Subcutaneous abdominal adipose tissue (tissue), 5 donors: ENCODE data around the gene LRRFIP1.

Experiments used
- H3K27ac ChIP-seq: one replicate; pipeline ENCODE4 v1.7.0; 2013; ENCODE audit warnings: low read depth, mild to moderate bottlenecking, inconsistent platforms, low read length, moderate library complexity
- H3K27me3 ChIP-seq, 5 donors: one replicate each; pipeline ENCODE4 v1.7.0; 2013; ENCODE audit warnings: low read length in 5 of 5, inconsistent platforms in 1 of 5; ENCODE audit not compliant: control insufficient read depth in 5 of 5, insufficient read depth in 4 of 5
- H3K36me3 ChIP-seq, 5 donors: one replicate each; pipeline ENCODE4 v1.7.0; 2013; ENCODE audit warnings: low read length in 5 of 5; ENCODE audit not compliant: control insufficient read depth in 5 of 5, insufficient read depth in 5 of 5
- H3K4me1 ChIP-seq, 5 donors: one replicate each; pipeline ENCODE4 v1.7.0; 2013; ENCODE audit warnings: low read length in 5 of 5, mild to moderate bottlenecking in 3 of 5, moderate library complexity in 1 of 5; ENCODE audit not compliant: control insufficient read depth in 5 of 5, insufficient read depth in 5 of 5
- H3K4me3 ChIP-seq, 5 donors: one replicate each; pipeline ENCODE4 v1.7.0; 2013; ENCODE audit warnings: low read length in 5 of 5, low read depth in 1 of 5
- H3K9ac ChIP-seq, 5 donors: one replicate each; pipeline ENCODE4 v1.7.0; 2013; ENCODE audit warnings: low read length in 5 of 5, mild to moderate bottlenecking in 4 of 5, moderate library complexity in 3 of 5
- H3K9me3 ChIP-seq, 5 donors: one replicate each; pipeline ENCODE4 v1.7.0; 2013; ENCODE audit warnings: low read length in 5 of 5; ENCODE audit not compliant: control insufficient read depth in 5 of 5
- donor health status: healthy.
- donor health status: healthy.
- donor health status: healthy.
- donor health status: healthy.
- donor health status: healthy.

Gene LRRFIP1

GRCh38 chr2:237720957-237721356, 93.6 kb downstream of the LRRFIP1 start:
- Histone ChIP-seq H3K27me3 (no peaks in the 10 kb centered on the region), H3K9me3 (no peaks in the 10 kb centered on the region), H3K36me3 (peaks cover 0 to 23% (median 6%) of the 10 kb centered on the region in 5 donors), H3K4me3 (no peak overlapping the region), H3K4me1 (peaks cover 5 to 41% (median 16%) of the 10 kb centered on the region in 5 donors), H3K9ac (no peak overlapping the region), H3K27ac (no peak overlapping the region)

GRCh38 chr2:237721458-237721857, 94.1 kb downstream of the LRRFIP1 start:
- Histone ChIP-seq H3K27ac (no peak overlapping the region), H3K4me3 (no peak overlapping the region), H3K27me3 (no peaks in the 10 kb centered on the region), H3K4me1 (peaks cover 5 to 44% (median 18%) of the 10 kb centered on the region in 5 donors), H3K9me3 (no peaks in the 10 kb centered on the region), H3K9ac (no peak overlapping the region), H3K36me3 (peaks cover 0 to 23% (median 6%) of the 10 kb centered on the region in 5 donors)

- Histone ChIP-seq H3K36me3 (peaks cover 0 to 20% (median 6%) of the 10 kb centered on the region in 5 donors), H3K4me3 (no peak overlapping the region), H3K27ac (no peak overlapping the region), H3K27me3 (no peaks in the 10 kb centered on the region), H3K9me3 (no peaks in the 10 kb centered on the region), H3K9ac (no peak overlapping the region), H3K4me1 (peaks cover 5 to 47% (median 25%) of the 10 kb centered on the region in 5 donors)
Observed at GRCh38 chr2:237722616-237723015, 95.2 kb downstream of the LRRFIP1 start.

GRCh38 chr2:237723023-237723422, 95.6 kb downstream of the LRRFIP1 start:
- peaks cover 5 to 51% (median 27%) of the 10 kb centered on the region in 5 donors for H3K4me1 ChIP-seq
- no peaks in the 10 kb centered on the region for H3K27me3 ChIP-seq
- H3K4me3 ChIP-seq: no peak overlapping the region
- H3K36me3 ChIP-seq: peaks cover 0 to 17% (median 6%) of the 10 kb centered on the region in 5 donors
- no peaks in the 10 kb centered on the region for H3K9me3 ChIP-seq
- H3K27ac ChIP-seq: no peak overlapping the region
- H3K9ac ChIP-seq: no peak overlapping the region

GRCh38 chr2:237723602-237724001, 96.2 kb downstream of the LRRFIP1 start:
- H3K4me3 ChIP-seq: no peak overlapping the region
- H3K27ac ChIP-seq: no peak overlapping the region
- no peak overlapping the region for H3K9ac ChIP-seq
- H3K36me3 ChIP-seq: peaks cover 0 to 16% (median under 1%) of the 10 kb centered on the region in 5 donors
- peaks cover 5 to 53% (median 27%) of the 10 kb centered on the region in 5 donors for H3K4me1 ChIP-seq
- no peaks in the 10 kb centered on the region for H3K9me3 ChIP-seq
- no peaks in the 10 kb centered on the region for H3K27me3 ChIP-seq

GRCh38 chr2:237724811-237725478, 97.6 kb downstream of the LRRFIP1 start:
- Histone ChIP-seq H3K9ac (no peak overlapping the region), H3K4me3 (no peak overlapping the region), H3K4me1 (peaks cover 5 to 66% (median 27%) of the 10 kb centered on the region in 5 donors), H3K27ac (peak overlapping the region; percentile 24), H3K27me3 (no peaks in the 10 kb centered on the region), H3K36me3 (peaks cover 0 to 16% (median 0%) of the 10 kb centered on the region in 5 donors), H3K9me3 (no peaks in the 10 kb centered on the region)

GRCh38 chr2:237725661-237726060, 98.3 kb downstream of the LRRFIP1 start:
- Histone ChIP-seq H3K4me3 (no peak overlapping the region), H3K4me1 (peaks cover 5 to 71% (median 27%) of the 10 kb centered on the region in 5 donors), H3K9ac (no peak overlapping the region), H3K9me3 (no peaks in the 10 kb centered on the region), H3K36me3 (peaks cover 0 to 14% (median 0%) of the 10 kb centered on the region in 5 donors), H3K27ac (peak overlapping the region; percentile 24), H3K27me3 (no peaks in the 10 kb centered on the region)

GRCh38 chr2:237726401-237726830, 99.0 kb downstream of the LRRFIP1 start:
- peak overlapping the region; percentile 23 for H3K27ac ChIP-seq
- no peak overlapping the region for H3K9ac ChIP-seq
- peaks cover 0 to 9% (median 0%) of the 10 kb centered on the region in 5 donors for H3K36me3 ChIP-seq
- H3K9me3 ChIP-seq: no peaks in the 10 kb centered on the region
- H3K4me1 ChIP-seq: peaks cover 5 to 79% (median 34%) of the 10 kb centered on the region in 5 donors
- H3K4me3 ChIP-seq: no peak overlapping the region
- H3K27me3 ChIP-seq: no peaks in the 10 kb centered on the region

- Histone ChIP-seq H3K9me3 (no peaks in the 10 kb centered on the region), H3K9ac (no peak overlapping the region), H3K4me3 (no peak overlapping the region), H3K4me1 (peaks cover 5 to 84% (median 34%) of the 10 kb centered on the region in 5 donors), H3K36me3 (peaks cover 0 to 9% (median 0%) of the 10 kb centered on the region in 5 donors), H3K27me3 (no peaks in the 10 kb centered on the region), H3K27ac (peak overlapping the region; percentile 39)
Observed at GRCh38 chr2:237727363-237727762, 100.0 kb downstream of the LRRFIP1 start.

GRCh38 chr2:237729681-237730475, 102.5 kb downstream of the LRRFIP1 start:
- Histone ChIP-seq H3K27ac (peak overlapping the region; percentile 74), H3K36me3 (peaks cover 0 to 5% (median under 1%) of the 10 kb centered on the region in 5 donors), H3K4me3 (peak overlapping the region in 3 of 5 donors; percentile 22 to 61 (median 55)), H3K27me3 (no peaks in the 10 kb centered on the region), H3K9ac (peak overlapping the region in 3 of 5 donors; percentile 4 to 25 (median 19)), H3K4me1 (peaks cover 6 to 91% (median 49%) of the 10 kb centered on the region in 5 donors), H3K9me3 (no peaks in the 10 kb centered on the region)
